ENCODE results near the gene DENR.
"Not testable (repeated sequence)": the region's sequence is repeated elsewhere in the genome, so short reads cannot be mapped to it uniquely, and the experiment has no call there.

DENR gene

DNA sequence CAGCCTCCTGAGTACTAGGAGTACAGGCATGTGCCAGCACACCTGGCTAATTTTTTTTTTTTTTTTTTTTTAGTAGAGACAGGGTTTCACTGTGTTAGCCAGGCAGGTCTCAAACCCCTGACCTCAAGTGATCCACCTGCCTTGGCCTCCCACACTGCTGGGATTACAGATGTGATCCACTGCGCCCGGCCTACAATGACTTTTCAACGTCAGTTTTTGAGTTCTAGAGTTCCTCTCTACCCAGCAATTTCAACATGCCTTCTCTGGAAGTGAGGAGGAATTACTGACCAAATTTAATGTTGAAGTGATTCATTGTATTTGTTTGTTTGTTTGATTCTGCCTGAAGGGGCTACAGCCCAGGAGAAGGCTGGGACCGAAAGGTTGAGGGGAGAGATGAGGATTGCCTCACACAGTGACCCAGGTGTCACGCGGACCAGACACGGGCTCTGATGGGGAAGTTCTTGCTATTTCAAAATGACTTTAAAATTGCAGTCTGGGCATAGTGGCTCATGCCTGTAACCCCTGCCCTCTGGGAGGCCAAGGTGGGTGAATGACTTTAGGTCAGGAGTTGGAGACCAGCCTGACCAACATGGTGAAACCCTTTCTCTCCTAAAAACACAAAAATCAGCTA is 8.6 kb upstream of the DENR start:
- peak; percentile 79 to 81 (median 79) for DNase-seq

DNA sequence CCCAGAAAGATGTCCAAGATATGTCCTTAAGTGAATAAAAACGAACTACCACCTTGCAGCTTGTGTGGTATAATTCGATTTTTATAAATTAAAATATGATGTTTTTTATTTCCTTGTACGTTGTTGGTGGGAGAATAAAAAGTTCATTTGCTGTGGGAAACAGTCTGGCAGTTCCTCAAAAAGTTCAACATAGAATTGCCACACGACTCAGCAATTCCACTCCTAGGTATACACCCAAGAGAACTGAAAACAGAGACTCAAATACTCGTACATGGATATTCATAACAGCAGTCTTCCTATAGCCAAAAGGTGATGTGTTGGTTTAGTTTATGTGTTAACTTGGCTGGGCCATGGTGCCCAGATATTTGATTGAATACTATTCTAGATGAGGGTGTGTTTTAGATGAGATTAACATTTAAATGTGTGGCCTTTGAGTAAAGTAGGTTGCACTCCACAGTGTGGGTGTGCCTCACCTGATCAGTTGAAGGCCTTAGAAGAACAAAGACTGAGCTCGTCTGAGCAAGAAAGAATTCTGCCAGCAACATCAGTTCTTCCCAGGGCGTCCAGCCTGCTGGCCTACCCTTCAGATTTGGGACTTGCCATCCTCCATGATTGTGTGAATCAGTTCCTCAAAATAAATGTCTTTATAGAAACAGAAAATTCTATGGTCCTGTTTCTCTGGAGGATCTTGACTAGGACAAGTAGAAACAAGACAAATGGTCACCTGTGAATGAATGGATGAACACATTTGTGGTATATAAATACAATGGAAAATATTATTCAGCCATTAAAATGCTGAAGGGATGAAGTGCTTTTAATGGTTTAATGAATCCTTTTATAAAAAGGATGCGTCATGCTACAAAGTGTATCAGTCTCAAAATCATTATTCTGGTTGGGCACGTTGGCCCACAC is 5.1 kb upstream of the DENR start:
- DNase-seq: peak; percentile 31 to 52 (median 51)

DNA sequence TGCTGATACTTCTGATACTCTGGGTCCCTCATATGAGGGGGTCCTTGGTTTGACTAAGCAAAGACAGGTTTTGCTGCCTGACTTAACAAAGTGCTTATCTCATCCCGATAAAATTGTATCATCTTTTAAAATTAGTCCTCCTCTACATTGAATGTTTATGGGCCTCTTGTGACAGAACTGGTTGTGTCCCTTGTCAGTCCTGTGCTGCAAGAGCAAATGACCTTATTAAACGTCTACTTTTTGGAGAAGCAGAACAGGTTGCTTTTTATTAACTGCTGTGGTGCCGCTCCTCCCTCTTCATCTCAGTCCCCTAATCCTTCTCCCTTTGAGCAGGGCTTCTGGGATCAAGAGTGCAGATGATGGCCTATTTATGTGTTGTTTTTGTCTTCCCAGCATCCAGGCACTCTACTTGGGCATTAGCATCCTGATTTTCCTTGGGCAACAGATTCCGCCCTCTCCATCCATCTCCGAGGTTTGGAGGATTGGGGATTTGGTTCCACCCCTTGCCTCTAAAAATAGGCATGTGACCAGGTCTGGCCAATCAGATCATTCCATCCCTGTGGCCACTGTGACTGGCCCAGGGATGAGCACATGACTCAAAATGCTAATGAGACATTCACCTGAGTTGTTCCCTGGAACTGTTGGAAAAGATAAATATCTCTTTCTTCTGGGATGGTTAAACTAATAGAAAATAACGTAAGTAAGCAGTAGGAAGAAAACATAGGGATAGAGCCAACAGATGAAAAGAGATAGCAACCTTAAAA is 2.9 kb upstream of the DENR start:
- no peak for DNase-seq

DNA sequence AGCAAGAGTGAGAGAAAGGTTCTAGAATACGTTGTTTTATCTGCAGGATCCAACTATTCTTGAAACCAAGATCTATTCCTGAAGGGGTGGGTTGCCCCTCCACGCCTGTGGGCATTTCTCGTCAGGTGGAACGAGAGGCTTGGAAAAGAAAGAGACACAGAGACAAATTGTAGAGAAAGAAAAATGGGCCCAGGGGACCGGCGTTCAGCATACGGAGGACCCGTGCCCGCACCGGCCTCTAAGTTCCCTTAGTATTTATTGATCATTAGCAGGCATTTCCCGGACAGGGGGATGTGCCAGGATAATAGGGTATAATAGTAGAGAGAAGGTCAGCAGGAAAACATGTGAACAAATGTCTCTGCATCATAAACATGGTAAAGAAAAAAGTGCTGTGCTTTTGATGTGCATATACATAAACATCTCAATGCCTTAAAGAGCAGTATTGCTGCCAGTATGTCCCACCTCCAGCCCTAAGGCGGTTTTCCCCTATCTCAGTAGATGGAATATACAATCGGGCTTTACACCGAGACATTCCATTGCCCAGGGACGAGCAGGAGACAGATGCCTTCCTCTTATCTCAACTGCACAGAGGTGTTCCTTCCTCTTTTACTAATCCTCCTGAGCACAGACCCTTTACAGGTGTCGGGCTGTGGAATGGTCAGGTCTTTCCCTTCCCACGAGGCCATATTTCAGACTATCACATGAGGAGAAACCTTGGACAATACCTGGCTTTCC is 1.7 kb upstream of the DENR start:
- not testable (repeated sequence) for DNase-seq

DNA sequence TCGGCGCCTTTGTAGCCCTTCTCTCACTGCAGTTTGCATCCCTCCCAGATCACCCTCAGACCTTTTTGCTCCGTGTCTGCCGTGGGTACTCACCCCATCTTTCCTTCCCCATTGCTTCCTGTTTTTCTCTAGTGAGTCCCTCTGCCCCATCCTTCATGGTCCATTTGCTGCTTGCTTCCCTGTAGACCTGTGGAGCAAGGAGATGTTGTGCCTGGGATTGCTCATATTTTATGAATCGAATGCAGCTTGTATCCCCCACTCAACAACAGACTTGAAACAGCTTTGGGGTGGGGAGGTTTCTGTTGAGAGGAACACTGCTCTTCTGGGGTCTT is 661 bp downstream of the DENR start:
- DNase-seq: peak in 2 of 3 donors; percentile 22 to 27

DNA sequence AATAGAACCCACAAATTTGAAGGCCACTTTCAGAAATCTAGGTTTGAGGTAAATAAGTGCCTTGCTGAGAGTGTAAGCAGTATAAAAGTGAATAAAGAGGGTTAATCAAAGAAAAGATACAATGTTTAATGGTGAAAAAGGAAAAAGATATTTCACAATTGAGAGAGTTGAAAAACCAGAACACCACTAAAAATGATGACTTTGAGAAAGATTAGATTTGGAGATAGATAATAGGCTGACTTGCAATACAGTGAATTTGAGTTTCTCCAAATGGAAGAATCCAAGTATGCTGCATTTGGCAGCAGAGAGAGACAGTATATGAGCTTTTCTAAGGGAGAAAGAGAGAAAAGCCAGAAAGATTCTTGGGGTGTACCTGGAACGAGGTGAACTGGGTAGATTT is 2.2 kb downstream of the DENR start:
- no peak for DNase-seq

DNA sequence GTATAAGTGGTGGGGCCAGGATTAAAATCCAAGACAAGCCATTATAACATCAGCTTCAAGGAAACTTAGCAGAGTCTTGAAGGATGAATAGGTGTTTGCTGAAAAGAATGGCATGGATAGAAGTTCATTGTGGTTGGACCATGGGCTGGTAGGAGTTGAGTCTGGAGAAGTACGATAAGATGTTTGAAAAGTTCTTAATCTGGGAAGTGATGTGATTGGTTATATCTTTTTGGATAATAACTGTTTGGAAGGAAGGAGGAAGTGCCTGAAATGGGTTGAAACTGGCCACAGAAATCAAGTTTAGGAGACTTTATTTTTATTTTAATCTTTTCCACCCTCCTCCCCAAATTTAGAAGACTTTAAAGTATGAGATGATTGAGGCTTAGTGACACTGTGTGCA is 4.9 kb downstream of the DENR start:
- no peak for DNase-seq

DNA sequence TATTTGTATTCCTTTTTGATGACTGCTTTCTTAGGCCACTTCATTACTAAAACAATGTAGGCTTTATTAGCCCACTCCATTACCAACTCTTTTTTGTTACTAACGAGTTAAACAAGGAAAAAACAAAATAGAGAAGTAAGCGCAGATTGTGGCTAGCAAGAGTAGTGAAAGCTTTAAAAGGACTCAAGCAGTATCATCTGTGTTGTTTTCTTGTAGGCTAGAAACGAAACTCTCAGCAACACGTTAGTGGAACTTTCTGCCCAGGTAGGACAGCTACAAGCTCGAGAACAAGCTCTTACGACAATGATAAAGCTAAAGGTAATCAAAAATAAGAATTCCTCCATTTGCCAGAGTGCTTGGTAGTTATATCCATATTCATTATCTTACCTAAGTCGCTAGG is 32.9 kb downstream of the DENR start:
- DNase-seq: no peak

DNA sequence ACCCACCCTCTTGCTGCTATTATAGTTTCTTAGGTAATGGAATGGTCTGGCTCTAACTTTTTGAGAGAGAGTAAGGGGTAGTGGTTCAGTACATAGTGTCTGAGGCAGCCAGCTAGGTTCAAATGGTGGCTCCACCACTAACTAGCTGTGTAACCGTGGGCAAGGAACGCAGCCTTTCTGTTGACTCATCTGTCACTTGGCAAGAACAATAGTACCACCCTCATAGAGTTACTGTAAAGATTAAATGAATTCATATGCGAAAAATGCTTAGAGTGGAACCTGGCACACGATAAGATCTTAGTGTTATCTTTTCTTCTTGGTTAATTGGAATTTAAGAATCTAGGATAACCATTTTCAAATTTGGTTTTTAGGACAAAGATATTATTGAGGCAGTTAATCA is 35.8 kb downstream of the DENR start:
- DNase-seq: no peak

DNA sequence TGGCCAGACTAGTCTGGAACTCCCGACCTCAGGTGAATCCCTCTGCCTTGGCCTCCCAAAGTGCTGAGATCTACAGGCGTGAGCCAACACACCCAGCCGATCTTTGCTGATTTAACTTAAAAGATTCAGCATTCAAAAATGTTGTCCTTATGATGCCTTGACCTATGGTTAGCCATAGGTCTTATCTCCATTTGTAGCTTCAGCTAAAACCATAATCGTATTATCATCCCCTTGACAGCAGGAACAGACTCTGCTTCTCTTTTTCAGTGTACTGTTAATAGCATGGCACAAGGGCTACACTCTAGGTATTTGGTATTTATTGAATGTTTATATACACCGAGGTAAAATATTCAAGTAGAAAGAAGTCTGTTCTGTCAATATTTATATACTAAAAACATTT is 37.0 kb downstream of the DENR start:
- no peak for DNase-seq

DNA sequence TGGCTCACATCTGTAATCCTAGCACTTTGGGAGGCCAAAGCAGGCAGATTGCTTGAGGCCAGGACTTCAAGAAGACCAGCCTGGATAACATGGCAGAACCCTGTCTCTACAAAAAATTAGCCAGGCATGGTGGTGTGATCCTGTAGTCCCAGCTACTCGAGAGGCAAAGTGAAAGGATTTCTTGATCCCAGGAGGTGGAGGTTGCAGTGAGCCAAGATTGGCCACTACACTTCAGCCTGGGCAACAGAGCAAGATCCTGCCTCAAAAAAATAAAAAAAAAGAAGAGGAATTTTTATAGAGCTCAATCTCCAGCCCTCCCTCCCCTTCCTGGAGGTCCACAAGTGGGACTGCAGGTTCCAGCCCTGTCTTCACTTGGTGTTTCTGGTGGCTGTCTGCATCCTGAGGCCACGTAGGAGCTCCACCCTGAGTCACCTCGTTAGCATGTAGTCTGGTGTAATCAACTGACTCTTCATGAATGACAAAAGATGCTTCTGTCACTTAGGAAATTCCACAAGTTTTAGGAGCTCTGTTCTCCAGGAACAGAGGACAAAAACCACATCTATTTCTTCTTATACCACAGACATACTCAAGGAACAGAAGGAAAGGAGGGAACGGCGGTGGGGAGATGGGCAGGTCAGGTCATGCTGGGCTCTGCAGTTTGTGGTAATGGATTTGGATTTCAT is 37.9 kb downstream of the DENR start:
- DNase-seq: peak; percentile 28 to 63 (median 46)

DNA sequence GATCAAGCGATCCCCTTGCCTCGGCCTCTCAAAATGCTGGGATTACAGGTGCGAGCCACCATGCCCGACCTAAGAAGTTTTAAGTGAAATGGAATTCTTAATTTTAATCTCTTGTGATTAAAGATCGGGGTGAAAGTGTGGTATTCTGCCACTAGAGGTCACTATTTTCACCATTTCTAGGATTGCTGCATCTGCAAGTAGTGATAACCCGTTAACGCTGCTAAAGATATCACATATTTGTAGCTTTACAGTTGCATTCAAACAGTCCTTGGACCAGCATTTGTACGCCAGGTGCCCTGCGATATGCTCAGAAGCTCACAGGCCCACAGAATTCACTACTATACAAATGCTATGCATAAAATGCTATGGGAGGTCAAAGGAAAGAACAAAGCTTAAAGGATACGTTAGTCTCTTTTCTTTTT is 41.1 kb downstream of the DENR start:
- DNase-seq: peak; percentile 55 to 81 (median 74)

DNA sequence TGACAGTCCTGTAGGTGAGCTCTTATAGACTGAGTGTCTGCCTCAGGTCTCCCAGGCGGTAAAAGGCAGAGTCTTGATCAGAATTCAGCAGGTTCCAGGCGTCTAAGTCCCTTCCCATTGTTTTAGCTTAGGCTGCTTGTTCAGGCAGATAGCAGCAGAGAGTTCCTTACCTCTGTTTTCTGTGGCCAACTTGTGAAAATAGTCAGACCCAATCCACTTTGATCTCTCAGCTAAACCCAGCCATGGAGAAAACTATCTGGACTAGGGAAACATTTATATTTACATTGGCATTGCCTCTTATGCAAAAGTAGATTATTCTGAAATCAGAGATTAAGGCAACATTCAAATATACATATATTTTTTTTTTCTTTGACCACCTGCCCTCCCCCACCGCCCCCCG is 43.2 kb downstream of the DENR start:
- DNase-seq: no peak

DNA sequence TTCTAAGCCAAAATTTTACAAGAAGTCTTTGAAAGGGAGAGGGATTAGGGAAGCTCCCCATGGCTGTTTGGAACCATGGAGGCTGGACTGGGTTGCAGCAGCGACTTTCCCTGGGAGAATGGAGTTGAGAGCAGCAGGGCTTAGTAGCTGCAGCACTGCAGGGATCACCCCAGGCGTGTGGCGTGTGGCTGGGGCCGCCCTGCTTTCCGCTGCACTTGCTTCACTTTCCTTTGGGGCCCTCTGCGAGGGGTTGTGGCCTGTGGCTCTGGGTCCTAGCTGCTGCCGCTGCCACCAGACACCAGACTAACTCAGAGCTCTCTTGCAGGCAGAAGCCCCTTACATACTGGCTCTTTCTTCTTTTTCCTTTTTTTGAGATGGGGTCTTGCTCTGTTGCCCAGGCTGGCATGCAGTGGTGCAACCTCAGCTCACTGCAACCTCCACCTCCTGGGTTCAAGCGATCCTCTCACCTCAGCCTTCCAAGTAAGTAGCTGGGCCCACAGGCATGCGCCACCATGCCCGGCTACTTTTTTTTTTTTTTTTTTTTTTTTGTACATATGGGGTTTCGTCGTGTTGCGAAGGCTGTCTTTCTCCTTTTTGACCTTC is 47.1 kb downstream of the DENR start:
- DNase-seq: no peak

DNA sequence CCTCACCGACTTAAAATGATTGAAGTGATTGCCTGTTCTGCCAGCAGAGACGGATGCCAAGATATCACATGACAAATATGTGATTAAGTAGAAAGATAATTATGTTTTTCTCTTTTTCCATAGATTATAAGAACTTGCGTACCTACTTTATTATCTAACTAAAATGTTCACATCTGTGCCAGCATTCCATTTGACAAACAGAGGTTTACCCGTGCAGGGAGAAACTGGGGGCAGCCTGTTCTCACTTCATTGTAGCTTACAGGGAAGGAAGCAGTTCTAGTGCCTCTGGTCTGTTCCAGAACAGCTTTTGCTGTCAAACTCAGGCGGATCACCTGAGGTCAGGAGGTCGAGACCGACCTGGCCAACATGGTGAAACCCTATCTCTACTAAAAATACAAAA is 51.3 kb downstream of the DENR start:
- DNase-seq: no peak

DNA sequence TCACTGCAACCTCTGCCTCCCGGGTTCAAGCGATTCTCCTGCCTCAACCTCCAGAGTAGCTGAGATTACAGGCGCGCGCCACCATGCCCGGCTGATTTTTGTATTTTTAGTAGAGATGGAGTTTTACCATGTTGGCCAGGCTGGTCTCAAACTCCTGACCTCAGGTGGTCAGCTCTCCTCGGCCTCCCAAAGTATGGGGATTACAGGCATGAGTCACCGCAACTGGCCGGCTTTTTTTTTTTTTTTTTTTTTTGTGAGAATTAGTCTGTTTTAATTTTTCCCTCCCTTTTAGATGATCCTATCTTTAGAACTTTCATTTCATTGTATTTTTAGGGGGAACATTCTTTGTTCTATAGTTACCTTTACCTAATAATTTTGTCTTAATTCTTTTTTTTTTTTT is 52.3 kb downstream of the DENR start:
- DNase-seq: not testable (repeated sequence)

DNA sequence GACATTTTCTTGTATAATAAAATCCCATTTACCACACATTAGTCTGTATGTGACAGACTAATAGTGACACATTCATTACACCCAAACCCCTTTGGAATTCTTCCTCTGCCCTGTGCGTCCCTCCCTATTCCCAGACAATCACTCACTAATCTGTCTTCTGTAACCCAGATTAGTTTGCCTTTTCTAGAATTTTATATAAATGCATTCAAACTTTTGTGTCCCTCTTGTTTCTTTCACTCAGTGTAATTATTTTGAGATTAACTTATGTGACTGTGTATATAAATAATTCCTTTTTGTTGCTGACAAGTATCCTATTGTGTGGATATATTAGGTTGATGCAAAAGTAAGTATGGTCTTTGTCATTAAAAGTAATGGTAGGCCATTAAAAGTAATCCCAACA is 55.0 kb downstream of the DENR start:
- no peak for DNase-seq

DNA sequence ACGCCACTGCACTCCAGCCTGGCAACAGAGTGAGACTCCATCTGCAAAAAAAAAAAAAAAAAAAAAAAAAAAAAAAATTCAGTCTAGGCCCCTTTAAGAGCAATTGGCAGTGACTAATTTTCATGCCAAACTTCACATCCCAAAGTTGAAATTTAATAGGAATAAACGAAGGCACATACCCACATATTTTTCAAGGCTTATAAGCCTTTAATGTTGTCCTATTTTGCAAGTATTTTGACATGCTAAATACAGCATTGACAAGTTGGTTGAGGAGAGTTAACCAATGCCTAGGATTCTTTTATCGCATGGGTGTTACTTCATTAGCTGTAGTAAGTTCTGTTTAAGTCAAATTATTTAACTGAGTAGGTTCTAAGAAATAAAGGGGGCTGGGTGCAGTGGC is 59.2 kb downstream of the DENR start:
- no peak for DNase-seq

DNA sequence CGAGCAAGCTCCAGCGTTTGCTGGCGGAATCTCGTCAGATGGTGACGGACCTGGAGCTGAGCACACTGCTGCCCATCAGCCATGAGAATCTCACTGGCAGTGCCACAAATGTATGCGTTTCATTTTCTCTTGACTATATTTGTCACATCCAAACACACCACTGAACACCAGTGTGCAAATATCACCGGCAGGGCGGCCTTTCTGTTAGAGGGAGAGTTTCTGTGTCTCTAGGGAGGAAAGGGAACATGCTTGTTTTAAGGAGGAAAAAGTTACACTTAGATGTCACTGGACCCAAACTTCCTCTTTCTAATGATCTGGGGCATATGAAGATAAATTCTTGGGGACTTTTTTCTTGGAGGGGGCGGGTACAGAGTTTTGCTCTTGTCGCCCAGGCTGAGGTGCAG is 60.7 kb downstream of the DENR start:
- peak; percentile 42 to 54 (median 53) for DNase-seq

DNA sequence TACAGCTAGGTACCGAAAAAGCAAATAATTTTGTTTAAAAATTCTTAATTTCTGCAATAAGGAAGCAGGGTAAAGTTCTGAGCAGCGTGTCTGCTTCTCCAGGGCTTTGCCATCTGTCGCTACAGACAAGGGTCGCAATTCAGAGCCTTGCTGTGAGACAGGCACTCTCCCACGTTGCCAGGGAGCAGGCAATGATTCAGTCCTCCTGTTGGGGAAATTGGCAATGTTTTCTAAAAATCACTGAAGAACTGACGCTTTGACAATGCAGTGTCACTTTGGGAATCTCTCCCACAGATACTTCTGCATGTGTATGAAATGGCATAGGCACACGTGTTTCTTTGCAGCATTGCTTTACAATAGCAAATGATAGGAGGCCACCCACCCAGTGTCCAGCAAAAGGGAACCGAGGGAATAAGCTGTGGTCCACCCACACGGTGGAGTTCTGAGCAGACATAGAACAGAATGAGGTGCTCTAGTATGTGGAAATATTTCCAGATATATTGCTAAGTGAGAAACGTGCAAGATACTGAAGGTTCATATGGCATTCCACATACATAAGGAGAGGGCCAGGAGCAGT is 66.7 kb downstream of the DENR start:
- peak in 1 of 3 donors; percentile 16 for DNase-seq

DNA sequence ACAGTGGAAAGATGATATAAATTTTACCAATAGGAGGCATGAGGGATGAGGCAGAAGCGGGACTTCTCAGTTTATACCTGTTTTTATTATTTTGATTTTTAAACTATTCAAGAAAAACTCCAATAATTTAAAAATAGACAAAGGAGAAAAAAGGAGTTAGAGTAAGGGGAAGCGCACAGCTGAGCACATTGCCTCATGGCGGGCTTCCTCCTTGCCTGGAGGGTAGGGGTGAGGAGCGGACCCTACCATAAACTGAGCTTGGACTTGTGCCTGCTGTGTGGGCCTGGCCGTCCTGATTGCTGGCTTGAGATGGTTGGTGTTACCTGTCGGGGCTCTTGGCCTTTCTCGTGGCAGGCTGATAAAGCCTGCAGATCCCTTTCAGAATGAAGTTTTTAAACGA is 67.5 kb downstream of the DENR start:
- DNase-seq: no peak

Data from suppressor macrophage treated with lipopolysaccharide for 1 hour (primary cell).